Fibroblast of skin of scalp (primary cell): ENCODE measurements around the gene ERC1.

ENCODE experiments used
- DNase-seq: peaks from one replicate; pipeline ENCODE4 v3.0.0-alpha.2; 2013

ERC1 gene

DNA sequence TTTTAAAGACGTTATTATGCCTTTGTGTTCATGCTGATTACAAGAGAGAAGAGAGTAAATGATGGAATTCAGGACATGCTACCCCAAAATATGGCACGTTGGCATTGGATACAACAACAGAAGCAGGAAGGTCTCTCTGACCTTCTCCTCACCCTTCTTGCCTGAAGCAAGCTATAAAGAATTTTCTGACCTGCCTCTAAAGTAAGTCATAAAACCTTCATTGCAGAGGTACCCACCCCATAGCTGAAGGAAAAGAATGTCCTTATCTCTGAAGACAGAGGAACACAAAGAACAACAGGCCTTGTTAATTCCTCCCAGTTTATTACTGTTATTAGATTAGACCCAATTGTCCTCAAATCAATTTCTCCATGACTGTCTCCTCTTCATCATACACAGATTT is 427.1 kb downstream of the ERC1 start:
- no peak for DNase-seq

DNA sequence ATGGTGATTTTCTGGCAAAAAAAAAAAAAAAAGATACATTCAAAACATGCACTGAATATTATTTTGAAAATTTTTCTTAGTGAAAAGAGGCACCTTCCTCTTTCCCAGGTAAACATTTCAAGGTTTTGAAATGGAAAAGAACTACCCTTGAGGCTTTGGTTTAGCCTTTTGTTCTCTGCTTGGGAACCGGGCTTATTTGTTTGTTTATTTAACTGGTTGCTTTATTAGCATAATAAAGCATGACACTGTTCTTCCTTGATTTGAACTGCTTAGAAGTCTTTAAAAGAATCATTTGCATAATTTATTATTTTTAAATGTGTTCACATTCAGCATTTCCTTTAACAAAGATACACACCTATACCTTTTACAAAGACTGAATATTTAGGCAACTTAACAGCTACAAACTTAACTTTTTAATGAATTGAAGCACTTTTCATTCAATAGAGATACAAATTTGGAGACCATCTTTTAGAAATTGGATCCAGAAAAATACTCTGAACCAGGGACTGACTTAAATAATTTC is 428.9 kb downstream of the ERC1 start:
- DNase-seq = no peak

DNA sequence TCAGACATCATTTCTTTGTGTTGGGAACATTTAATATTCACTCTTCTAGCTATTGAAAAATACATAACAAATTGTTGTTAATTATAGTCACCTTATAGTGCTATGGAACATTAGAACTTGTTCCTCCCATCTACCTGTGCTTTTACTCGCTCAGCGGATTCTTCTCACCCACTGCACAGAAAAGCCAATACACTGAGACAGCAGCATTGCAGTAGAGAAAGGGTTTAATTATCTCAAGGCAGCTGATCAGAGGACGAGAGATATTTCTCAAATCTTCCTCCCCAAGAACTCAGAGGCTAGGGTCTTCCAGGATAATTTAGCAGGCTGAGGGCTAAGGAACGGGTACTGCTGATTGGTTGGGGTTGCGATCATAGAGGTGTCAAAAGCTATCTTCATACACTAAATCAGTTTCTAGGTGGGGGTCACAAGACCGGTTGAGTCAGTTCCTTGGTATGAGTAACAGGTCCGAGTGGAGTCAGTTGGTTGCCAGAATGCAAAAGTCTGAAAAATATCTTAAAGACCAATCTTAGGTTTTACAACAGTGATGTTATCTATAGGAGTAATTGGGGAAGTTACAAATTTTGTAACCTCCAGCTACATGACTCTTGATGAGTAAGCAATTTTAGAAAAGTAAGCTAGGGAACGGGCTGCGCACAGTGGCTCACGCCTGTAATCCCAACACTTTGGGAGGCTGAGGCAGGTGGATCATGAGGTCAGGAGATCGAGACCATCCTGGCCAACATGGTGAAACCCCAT is 430.2 kb downstream of the ERC1 start:
- no peak for DNase-seq

DNA sequence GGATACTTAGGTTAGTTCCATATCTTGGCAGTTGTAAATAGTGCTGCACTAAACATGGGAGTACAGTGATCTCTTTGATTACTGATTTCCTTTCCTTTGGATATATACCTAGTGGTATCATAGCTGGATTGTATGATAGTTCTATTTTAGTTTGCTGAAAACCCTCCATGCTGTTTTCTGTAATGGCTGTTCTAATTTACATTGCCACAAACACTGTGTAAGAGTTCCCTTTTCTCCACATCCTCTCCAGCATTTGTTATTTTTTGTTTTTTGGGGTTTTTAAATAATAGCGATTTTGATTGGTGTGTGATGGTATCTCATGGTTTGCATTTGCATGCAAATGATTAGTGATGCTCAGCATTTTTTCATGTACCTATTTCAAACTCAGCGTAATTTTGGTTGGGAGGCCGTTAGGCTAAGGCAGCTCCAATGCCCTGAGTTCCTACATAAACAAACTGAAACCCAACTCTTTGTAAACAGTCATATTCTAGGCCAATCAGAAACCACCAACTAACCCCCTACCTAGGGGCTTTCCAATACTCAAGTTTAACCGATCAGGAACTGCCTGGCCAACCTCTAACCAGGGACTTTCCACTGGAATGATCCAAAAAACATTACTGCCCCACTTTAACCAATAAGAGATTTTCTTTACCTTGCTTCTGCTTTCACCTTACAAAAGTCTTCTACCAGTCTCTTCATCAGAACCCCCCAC is 431.7 kb downstream of the ERC1 start:
- DNase-seq = no peak

DNA sequence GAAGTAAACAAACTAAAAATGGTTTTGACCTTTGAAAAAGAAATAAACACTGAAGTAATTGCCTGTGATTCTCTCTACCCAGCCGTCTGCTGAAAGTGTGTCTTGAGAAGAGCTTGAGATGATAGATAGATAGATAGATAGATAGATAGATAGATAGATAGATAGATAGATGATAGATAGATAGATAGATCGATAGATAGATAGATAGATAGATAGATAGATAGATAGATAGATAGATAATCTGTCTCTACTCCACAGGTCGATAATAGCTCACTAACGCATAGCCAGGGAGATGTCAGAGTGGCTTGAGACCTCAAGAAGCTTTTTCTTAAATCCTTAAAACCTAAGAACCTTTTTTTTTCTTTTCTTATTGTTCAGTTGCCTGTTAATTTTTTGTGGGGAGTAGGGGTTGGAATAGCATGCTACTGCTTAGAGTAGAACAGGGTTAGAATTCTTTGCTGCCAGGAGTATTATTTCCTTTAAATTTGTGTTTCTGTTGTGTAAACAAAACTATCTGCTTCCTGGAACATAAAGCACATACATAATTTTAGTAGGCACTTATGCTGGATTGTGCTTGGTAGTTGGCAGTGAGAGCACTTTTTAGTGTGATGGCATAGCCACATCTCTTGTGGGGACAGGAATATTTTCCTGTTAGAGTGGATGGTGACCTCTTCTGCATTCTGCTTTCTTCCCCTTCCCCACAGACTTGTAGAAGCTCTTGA is 433.8 kb downstream of the ERC1 start:
- DNase-seq = no peak

DNA sequence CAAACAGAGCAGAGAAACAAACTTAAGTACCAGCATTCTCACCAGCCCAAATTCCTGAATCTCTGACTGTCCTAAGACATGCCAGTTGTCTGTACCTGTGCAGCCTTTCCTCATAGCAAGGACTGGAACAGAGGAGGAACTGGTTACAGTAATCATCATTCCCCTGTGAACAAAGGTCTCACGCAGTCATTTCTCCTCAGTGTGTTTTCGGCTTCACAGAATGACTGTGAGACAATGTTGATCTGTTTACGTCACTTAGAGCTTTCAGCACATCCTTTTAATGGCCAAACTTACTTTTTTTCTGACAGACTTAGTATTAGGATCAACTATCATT is 434.3 kb downstream of the ERC1 start:
- DNase-seq = no peak

DNA sequence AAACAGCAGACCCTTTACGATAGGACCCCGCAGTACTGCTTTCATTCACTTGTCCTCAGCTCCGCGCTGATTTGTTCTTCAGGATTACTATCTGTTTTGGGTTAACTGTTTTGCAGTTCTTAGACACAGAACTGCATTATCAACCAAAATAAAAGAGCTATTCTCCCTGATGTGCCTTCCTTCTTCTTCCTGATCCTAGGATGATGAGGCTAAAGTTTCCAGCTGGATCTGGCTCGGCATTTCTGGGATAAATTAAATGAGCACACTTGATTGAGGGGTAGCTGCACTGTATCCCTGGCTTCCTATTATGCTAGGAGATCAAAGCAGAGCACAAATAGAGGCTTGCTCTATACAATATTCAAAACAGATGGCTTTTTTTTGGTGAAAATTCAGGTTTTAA is 437.6 kb downstream of the ERC1 start:
- DNase-seq = no peak

DNA sequence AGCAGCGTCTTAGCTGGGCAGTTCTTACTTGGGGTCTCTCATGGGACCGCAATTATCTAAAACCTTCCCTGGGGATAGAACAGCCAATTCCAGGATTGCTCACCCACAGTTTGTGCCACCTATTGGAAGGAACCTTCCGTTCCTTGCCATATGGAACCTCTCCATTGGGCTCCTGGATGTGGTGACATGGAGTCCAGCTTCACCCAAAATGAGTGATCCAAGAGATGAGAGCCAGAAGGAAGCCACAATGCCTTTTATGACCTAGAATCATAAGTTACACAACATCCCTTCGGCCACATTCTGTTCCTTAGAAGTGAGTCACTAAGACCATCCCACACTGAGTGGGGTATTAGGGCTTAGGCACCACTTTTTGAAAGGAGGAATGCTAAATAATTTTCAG is 439.0 kb downstream of the ERC1 start:
- DNase-seq = peak; percentile 86

DNA sequence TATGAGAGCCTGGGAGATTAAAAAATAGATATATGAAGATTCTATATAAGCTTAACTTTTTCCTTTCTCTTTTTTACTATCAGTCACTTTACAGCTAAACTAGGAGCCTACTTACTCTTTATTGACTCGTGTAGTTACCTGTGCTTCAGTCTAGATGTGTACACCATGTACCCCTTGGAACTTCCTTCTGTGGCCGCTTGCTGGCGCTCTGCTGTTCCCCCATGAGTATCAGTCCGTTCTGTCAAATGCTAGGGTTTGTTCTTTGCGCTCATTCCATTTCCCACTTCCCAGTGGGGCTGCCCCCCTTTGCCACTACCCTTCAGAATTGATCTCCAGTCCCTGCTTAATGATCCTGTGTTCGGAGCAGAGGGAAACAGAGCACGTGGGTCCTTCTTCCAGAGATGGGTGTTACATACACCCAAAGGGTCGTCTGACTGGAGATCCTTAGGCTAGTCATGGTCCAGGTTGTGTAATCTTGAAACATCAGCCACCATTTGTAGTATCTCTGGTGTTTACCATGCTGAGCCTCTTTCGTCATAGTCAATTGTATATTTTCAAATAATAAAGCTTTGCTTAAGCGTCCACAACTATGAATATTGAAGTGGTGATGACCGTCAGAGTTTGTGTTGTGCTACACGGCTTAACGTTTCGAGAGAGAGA is 443.4 kb downstream of the ERC1 start:
- DNase-seq = no peak

DNA sequence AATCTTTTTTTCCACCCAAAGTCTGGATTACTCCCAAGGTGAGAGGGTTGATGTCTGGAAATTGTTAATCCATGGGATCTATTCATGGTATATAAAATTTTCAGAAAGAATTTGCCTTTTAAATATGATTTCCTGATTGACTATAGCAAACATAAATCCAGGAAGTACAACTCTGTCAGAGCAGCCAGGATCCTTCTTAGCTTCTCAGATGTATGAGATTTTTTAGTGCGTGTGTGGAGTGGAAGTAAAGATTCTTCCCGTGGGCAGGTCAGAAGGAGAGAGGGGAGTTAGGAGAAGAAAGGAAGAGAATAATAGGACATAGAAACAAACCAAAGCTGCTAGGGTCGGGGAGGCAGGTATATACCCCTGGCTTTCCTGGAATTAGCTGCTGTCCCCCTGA is 444.0 kb downstream of the ERC1 start:
- no peak for DNase-seq

DNA sequence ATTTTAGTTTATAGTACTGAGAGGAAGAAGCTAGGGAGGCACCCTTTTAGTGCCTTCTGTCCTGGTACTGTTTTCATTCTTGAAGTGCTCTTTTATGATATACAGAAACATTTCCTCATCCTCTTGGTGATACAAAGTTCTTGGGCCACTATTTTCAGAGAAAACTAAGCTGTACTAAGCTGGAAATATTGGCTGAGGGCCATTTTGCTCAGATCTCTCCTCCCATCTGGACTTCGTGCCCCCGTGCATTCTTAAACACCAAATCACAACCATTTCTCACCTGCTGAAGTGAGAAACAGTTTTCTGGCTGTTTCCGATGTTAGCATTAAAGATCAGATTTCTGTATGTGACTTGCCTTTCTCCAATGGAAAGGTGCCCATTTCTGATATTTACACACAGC is 444.4 kb downstream of the ERC1 start:
- DNase-seq = no peak

DNA sequence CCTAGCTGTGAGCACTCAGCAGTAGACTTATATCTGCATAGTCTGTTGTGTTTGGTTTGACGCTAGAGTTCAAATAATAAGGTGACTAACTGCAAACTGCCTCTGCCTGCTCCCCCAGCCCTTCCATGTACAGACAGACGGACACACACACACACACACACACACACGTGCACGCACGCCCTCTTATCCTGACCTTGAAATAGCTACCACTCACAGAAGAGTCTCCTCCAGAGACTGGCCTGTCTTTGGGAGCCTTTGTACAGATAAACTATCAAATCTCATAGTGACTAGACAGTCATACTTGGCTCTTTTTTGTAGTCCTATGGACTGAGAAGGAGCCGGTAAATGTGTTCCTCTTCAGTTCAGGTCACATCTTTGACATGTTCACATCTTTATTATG is 445.0 kb downstream of the ERC1 start:
- DNase-seq = no peak

DNA sequence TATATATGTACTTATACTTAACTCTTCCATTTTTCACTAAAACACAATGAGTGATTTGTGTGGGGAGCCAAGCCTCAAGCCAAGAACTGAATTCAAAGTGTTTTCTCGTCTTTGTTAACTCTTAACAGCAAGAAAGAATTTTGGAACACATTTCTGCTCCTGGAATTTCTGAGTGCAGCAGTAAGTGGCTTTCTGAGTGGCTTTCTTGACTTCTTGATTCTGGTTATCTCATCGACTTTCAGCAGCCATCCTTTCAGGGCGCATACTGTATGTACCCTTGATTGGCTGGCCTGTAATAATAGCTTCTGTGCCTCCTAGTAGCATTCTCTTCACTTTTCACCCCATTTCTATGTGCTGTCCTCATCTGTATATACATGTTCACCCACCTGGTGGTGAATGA is 446.0 kb downstream of the ERC1 start:
- DNase-seq = no peak

DNA sequence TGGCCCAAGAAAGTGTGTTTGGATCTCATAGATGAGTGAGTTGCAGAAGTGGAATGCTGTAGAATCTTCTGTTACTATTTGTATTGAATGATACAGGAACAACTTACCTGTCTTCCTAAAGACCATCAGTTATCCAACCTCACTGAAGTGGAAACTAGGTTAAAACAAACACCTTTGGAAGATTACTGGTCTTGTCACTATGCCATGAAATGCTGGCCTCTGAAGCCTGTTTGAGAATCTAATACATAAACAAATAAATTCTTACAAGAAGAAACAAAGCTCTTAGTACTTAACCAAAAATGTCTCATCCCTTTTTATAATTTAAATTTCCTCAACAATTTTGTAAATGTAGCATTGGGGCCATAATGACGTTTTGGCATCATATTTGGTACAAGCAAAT is 448.2 kb downstream of the ERC1 start:
- DNase-seq = no peak

DNA sequence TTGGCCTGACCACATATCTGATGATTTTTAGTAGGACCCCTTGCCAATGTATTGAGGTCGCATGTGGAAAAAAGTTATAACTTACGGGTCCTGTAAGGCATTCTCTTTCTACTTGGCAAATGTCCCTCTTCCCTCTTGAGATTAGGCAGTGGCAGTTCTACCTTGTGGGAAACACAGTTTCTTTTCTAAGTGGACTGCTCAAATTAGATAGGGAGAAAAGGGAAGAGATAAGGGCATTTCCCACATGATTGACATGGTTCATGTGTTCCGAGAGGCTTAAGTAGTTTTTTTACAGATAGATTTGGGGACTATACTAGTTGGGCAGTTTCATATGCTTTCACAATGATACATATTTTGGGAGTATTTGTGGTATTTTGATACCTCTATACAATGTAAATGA is 448.7 kb downstream of the ERC1 start:
- DNase-seq = no peak

DNA sequence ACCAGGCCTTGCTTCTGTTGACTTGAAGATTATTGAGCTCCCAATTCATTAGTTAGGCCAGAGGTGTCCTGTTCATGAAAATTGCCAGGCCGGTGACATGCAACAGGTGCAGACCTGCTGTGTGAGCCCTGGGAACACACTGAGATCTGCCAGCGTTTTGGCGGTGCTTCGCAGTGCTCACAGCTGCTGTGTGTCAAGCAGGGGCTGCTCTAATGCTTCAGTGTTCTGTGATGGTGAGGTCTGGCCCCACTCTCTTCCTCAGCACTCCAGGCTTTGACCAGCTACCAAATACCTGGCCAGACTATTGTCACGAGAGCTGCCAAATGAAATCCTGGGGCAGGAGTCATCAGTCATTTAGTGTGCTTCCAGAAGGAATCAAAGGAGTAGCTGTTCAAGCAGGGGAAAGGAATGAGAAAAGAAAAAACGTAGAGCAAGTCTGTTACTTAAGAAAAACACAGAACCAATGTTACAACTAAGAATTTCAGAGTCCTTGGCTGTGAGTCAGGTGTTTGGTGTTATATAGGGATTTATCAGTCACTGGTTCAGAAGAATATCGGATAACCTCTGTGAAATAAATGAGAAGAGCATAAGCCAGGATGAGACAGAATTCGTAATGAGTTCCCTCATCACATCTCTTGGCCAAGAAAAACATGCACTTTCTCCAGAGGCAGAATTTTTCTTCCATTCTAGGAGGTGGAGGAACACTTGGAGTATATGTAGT is 452.6 kb downstream of the ERC1 start:
- peak; percentile 78 for DNase-seq

DNA sequence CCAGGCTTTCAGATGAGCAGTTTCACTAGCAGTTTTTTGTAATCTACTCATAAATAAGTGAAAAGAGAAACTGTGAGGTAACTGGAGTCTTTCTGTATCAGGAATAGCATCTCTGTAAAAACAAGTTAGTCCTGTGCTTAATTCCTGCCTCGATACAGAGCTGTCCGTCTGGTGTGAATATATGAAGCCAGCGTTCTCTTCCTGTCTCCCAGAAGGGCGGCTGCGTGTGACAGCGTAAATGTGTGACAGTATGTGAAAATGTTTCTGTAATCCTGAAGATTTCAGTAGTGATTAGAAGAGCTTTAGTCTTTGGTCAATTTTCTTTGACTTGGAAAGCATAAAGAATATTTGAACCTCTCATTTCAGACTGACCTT is 453.1 kb downstream of the ERC1 start:
- DNase-seq = no peak

DNA sequence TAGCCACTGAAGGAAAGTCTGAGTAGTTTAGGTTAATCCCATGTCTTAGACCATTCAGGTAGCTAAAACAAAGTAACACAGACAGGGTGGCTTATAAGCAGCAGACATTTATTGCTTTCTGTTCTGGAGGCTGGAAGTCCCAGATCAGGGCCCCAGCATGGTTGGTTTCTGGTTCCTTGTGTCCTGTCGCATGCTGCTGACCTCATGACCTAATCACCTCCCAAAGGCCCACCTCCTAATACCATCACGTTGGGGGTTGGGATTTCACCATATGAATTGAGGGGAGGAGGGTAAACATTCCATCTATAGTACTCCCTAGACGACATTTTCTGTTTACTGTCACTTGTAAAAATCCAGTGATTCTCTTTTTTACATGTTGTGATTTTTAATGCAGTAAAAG is 454.8 kb downstream of the ERC1 start:
- DNase-seq = no peak

DNA sequence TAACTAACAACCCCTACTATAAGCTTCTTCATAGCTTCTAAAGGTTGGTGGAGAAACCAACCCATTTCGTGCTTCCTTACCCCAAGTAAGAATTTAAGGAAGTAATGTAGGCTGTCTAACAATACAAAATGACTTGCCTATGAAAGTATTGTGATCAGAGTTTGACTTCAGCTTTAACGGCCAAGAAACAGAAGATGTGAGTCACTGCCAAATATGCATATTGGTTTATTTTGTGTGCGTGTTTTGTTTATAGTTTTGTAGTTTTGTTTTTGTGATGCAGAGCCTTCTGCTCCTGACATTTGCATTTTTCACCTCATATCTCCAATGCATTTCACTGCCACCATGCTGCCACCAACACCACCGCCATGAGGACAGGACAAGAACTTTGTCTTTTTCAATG is 457.3 kb downstream of the ERC1 start:
- DNase-seq = no peak

DNA sequence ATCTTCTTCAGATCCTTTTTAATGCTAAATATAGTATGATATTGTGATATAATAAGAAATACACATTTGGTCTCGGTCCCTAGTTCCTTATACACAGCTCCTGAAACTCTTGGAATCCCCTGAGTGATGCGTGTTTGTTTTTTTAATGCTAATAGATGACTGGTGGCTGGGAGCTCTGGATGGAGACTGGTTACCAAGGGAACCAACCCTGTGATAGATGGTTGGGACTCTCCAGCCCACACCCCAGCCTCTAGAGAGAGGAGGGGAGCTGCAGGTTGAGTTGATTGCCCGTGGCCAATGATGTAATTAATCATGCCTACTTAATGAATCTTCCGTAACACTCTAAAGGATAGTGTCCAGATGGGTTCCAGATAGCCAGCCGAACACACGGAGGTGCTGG is 462.8 kb downstream of the ERC1 start:
- DNase-seq = peak; percentile 20

DNA sequence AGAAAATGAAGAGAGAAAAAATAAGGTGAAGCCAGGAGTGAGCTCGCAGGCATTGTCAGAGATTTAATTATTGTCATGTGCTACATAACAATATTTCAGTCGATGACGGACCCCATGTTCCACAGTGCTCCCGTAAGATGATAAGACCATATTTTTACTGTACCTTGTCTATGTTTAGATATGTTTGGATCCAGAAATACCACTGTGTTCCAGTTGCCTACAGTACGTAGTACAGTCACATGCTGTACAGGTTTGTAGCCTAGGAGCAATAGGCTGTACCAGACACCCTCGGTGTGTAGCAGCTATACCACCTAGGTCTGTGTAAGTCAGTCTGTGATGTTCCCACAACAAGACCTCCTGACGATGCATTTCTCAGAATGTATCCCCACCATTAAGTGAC is 465.9 kb downstream of the ERC1 start:
- no peak for DNase-seq

DNA sequence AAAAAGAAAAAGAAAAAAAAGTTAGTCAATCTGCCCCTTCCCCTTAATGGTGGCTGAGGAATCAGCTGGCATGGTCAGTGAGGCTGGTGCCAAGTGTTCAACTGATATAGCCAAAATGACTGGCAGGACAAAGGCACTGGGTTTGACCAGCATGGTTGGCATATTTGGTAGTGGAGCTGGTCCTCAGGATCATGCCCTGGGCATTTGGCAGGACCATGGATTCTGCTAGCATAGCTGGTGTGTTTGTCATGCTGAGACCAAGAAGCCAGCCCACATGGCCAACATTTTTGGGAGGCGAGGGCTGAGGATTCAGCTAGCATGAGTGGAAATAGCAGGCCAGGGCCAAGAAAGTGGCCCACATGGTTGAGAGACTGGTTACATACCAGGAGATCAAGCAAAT is 466.9 kb downstream of the ERC1 start:
- DNase-seq = peak; percentile 93

DNA sequence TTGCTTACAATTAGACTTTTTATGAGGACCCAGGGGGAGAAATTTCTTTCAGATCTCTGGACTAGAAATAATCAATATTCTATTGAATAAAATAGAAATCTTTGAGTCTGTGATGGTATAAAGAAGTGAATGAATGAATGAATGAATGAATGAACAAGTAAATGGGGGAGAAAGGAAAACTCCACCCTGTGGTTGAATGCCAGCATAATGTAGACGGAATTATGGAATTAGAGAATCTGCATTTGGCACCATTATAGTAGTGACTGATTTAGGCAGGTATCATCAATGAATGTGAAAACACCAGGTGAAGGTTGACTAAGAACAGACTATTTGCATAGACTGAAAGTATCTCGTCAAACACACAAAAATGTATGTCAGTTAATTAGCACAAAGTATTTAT is 468.3 kb downstream of the ERC1 start:
- no peak for DNase-seq
